Mesenchymal stem cell (in vitro differentiated cells and primary cell): ENCODE measurements around the gene ATP5ME.
"Not testable (repeated sequence)": the region's sequence is repeated elsewhere in the genome, so short reads cannot be mapped to it uniquely, and the experiment has no call there.

Source experiments
- DNase-seq: peaks from one replicate; pipeline ENCODE4 v3.0.0-alpha.2; 2013
- H2AFZ ChIP-seq: one replicate; pipeline ENCODE4 v1.6.1; 2013; ENCODE audit warnings: low read depth, mild to moderate bottlenecking, control low read depth, inconsistent platforms, low read length, moderate library complexity
- H2AK5ac ChIP-seq: 2 replicates; pipeline ENCODE4 v1.6.1; 2013; ENCODE audit warnings: low read length, moderate library complexity, mild to moderate bottlenecking, inconsistent platforms; ENCODE audit not compliant: severe bottlenecking
- H2BK120ac ChIP-seq: one replicate; pipeline ENCODE4 v1.6.1; 2013; ENCODE audit warnings: low read depth, mild to moderate bottlenecking, inconsistent platforms, low read length, moderate library complexity
- H2BK12ac ChIP-seq, 2 experiments: one replicate each; pipeline ENCODE4 v1.6.1; 2013; ENCODE audit warnings: inconsistent platforms in 2 of 2, low read length in 2 of 2, mild to moderate bottlenecking in 2 of 2, moderate library complexity in 2 of 2, control low read depth in 1 of 2
- H2BK15ac ChIP-seq: one replicate; pipeline ENCODE4 v1.6.1; 2013; ENCODE audit warnings: mild to moderate bottlenecking, low read depth, inconsistent platforms; ENCODE audit not compliant: poor library complexity, severe bottlenecking
- H2BK5ac ChIP-seq: 2 replicates; pipeline ENCODE4 v1.6.1; 2013; ENCODE audit warnings: low read depth, mild to moderate bottlenecking, low read length, control low read depth, inconsistent platforms; ENCODE audit not compliant: poor library complexity, severe bottlenecking
- H3K14ac ChIP-seq, 2 experiments: one replicate each; pipeline ENCODE4 v1.6.1; 2013; ENCODE audit warnings: inconsistent platforms in 2 of 2, low read length in 2 of 2, control low read depth in 1 of 2, mild to moderate bottlenecking in 1 of 2, moderate library complexity in 1 of 2
- H3K18ac ChIP-seq, 2 experiments: one replicate each; pipeline ENCODE4 v1.6.1; 2013; ENCODE audit warnings: inconsistent platforms in 2 of 2, low read length in 2 of 2, control low read depth in 1 of 2, low read depth in 1 of 2, mild to moderate bottlenecking in 1 of 2
- H3K23ac ChIP-seq, 2 experiments: one replicate each; pipeline ENCODE4 v1.6.1; 2013; ENCODE audit warnings: inconsistent platforms in 2 of 2, low read length in 2 of 2, mild to moderate bottlenecking in 2 of 2, moderate library complexity in 2 of 2, control low read depth in 1 of 2
- H3K27ac ChIP-seq: 2 replicates; pipeline ENCODE4 v1.5.1; 2013; ENCODE audit warnings: mild to moderate bottlenecking, moderate library complexity, low read length, control low read depth, inconsistent platforms; ENCODE audit not compliant: poor library complexity, severe bottlenecking
- H3K27me3 ChIP-seq, 2 experiments: 2 replicates each; pipeline versions ENCODE4 v1.6.1 to v1.7.0; 2013; ENCODE audit warnings: low read length in 2 of 2, mild to moderate bottlenecking in 2 of 2, moderate library complexity in 2 of 2, control low read depth in 1 of 2, inconsistent platforms in 1 of 2; ENCODE audit not compliant: control insufficient read depth in 1 of 2, insufficient read depth in 1 of 2
- H3K36me3 ChIP-seq, 2 experiments: 2 replicates each; pipeline versions ENCODE4 v1.6.1 to v1.7.0; 2013; ENCODE audit warnings: low read length in 2 of 2, control low read depth in 1 of 2, inconsistent platforms in 1 of 2, low read depth in 1 of 2, mild to moderate bottlenecking in 1 of 2; ENCODE audit not compliant: insufficient read depth in 2 of 2, control insufficient read depth in 1 of 2
- H3K4ac ChIP-seq, 2 experiments: one replicate each; pipeline ENCODE4 v1.6.1; 2013; ENCODE audit warnings: inconsistent platforms in 2 of 2, low read length in 2 of 2, mild to moderate bottlenecking in 2 of 2, moderate library complexity in 2 of 2, control low read depth in 1 of 2, low read depth in 1 of 2
- H3K4me1 ChIP-seq: 2 replicates; pipeline ENCODE4 v1.6.1; 2013; ENCODE audit warnings: low read depth, low read length, control low read depth; ENCODE audit not compliant: control insufficient read depth, insufficient read depth
- H3K4me2 ChIP-seq: 2 replicates; pipeline ENCODE4 v1.6.1; 2013; ENCODE audit warnings: low read length, mild to moderate bottlenecking, inconsistent platforms; ENCODE audit not compliant: poor library complexity, severe bottlenecking
- H3K4me3 ChIP-seq, 2 experiments: 2 replicates each; pipeline versions ENCODE4 v1.5.1 to v1.7.0; 2013; ENCODE audit warnings: low read length in 2 of 2, mild to moderate bottlenecking in 2 of 2, control low read depth in 1 of 2, low read depth in 1 of 2; ENCODE audit not compliant: insufficient read depth in 1 of 2
- H3K79me1 ChIP-seq: replicated peaks from 2 replicates; pipeline ENCODE4 v1.6.1; 2013; ENCODE audit warnings: mild to moderate bottlenecking, control low read depth, low read length, inconsistent platforms; ENCODE audit not compliant: poor library complexity, severe bottlenecking
- H3K9ac ChIP-seq: 2 replicates; pipeline ENCODE4 v1.7.0; 2013; ENCODE audit warnings: mild to moderate bottlenecking, low read length, moderate library complexity
- H3K9me3 ChIP-seq: 2 replicates; pipeline ENCODE4 v1.7.0; 2013; ENCODE audit warnings: mild to moderate bottlenecking, low read length; ENCODE audit not compliant: control insufficient read depth
- H4K8ac ChIP-seq: one replicate; pipeline ENCODE4 v1.6.1; 2013; ENCODE audit warnings: inconsistent platforms, mild to moderate bottlenecking, low read length, moderate library complexity
- H4K91ac ChIP-seq: one replicate; pipeline ENCODE4 v1.6.1; 2013; ENCODE audit warnings: mild to moderate bottlenecking, low read length, inconsistent platforms
- WGBS: methylation state at CpG from one replicate; pipeline ENCODE4 v1.1.7; 2013; ENCODE audit warnings: mixed read lengths; 5-methylcytosine and 5-hydroxymethylcytosine counted together

ATP5ME gene

DNA sequence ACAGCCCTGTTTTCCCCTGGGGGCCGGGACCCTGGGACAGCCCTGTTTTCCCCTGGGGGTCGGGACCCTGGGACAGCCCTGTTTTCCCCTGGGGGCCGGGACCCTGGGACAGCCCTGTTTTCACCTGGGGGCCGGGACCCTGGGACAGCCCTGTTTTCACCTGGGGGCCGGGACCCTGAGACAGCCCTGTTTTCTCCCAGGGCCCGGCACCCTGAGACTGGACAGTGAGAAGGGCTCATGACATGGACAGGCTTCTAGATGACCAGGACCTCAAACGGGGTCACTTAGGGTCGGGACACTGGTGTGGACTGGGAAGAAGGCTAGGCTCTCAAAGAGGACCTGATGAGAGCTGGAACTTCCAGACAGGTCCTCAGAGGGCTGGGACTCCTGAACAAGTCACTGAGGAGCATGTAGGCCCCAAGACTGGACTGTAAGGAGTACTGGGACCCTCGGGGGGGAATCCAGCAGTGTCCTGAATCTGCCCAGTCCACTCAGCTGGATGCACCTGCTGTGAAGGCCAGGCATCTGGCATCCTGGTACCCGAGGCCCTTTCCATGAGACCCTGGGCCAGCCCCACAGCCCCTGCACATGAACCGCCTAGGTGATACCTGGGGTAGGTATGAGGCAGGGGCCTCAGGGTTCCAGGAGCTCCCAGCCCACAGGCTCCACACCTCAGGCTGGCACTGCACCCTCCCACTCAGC, 34.0 kb upstream of the ATP5ME start:
- no peaks in the 10 kb centered on the region for H3K9me3 ChIP-seq
- H3K23ac ChIP-seq: no peak overlapping the region
- H3K27ac ChIP-seq: no peak overlapping the region
- H3K4ac ChIP-seq: no peak overlapping the region
- H3K27me3 ChIP-seq: peaks cover 0 to 8% of the 10 kb centered on the region in 2 experiments
- H2BK120ac ChIP-seq: no peak overlapping the region
- peaks cover 3% of the 10 kb centered on the region for H3K79me1 ChIP-seq
- no peak for DNase-seq
- H2BK5ac ChIP-seq: no peak overlapping the region
- WGBS: 98% methylated on average over 11 of the region's 11 CpGs
- peaks cover 3 to 19% of the 10 kb centered on the region in 2 experiments for H3K36me3 ChIP-seq
- H4K8ac ChIP-seq: no peak overlapping the region
- H3K4me2 ChIP-seq: peak overlapping the region; percentile 51
- no peak overlapping the region for H2BK12ac ChIP-seq
- H3K18ac ChIP-seq: no peak overlapping the region
- no peak overlapping the region for H2BK15ac ChIP-seq
- H2AK5ac ChIP-seq: no peak overlapping the region
- H4K91ac ChIP-seq: no peak overlapping the region
- no peak overlapping the region for H3K9ac ChIP-seq
- peak overlapping the region in 1 of 2 experiments; percentile 44 for H3K4me3 ChIP-seq
- H3K14ac ChIP-seq: peak overlapping the region in 1 of 2 experiments; percentile 1
- H3K4me1 ChIP-seq: peaks cover 37% of the 10 kb centered on the region
- H2AFZ ChIP-seq: no peak overlapping the region

DNA sequence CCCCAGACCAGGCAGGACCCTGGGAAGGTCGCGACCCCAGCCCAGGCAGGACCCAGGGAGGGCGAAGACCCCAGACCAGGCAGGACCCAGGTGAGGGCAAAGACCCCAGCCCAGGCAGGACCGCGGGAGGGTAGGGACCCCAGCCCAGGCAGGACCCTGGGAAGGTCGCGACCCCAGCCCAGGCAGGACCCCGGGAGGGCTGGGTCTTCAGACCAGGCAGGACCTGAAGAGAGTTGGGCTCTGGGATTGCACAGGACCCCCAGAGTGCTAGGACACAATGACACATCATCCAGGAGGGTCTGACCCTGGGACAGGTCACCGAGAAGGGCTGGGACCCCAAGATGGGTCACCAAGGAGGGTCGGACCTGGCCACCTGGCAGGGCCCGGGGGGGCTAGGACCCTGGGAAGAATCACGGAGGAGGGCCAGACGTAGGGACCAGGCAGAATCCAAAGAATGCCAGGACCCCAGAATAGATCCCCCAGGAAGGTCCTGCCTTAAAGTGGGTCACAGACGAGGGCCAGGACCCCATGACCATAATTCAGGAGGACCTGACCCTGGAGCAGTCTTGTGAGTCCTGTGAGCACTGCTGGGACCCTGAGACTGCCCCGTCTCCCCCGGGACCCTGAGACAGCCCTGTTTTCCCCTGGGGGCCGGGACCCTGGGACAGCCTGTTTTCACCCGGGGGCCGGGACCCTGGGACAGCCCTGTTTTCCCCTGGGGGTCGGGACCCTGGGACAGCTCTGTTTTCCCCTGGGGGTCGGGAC, 32.9 kb upstream of the ATP5ME start:
- H2BK5ac ChIP-seq: no peak overlapping the region
- peaks cover 3 to 16% of the 10 kb centered on the region in 2 experiments for H3K36me3 ChIP-seq
- H2AK5ac ChIP-seq: no peak overlapping the region
- peaks cover 34% of the 10 kb centered on the region for H3K4me1 ChIP-seq
- no peaks in the 10 kb centered on the region for H3K9me3 ChIP-seq
- 89% methylated on average over 21 of the region's 21 CpGs for WGBS
- no peak overlapping the region for H3K4ac ChIP-seq
- no peak for DNase-seq
- H2BK15ac ChIP-seq: no peak overlapping the region
- H3K27me3 ChIP-seq: peaks cover 0 to 15% of the 10 kb centered on the region in 2 experiments
- peak overlapping the region; percentile 89 for H3K4me2 ChIP-seq
- peak overlapping the region; percentile 90 to 91 for H3K4me3 ChIP-seq
- no peak overlapping the region for H2BK120ac ChIP-seq
- no peak overlapping the region for H3K18ac ChIP-seq
- H3K14ac ChIP-seq: peak overlapping the region in 1 of 2 experiments; percentile 96
- H3K9ac ChIP-seq: peak overlapping the region; percentile 99
- no peak overlapping the region for H4K91ac ChIP-seq
- H2AFZ ChIP-seq: no peak overlapping the region
- H3K23ac ChIP-seq: no peak overlapping the region
- peaks cover 3% of the 10 kb centered on the region for H3K79me1 ChIP-seq
- H2BK12ac ChIP-seq: no peak overlapping the region
- H3K27ac ChIP-seq: no peak overlapping the region
- no peak overlapping the region for H4K8ac ChIP-seq

DNA sequence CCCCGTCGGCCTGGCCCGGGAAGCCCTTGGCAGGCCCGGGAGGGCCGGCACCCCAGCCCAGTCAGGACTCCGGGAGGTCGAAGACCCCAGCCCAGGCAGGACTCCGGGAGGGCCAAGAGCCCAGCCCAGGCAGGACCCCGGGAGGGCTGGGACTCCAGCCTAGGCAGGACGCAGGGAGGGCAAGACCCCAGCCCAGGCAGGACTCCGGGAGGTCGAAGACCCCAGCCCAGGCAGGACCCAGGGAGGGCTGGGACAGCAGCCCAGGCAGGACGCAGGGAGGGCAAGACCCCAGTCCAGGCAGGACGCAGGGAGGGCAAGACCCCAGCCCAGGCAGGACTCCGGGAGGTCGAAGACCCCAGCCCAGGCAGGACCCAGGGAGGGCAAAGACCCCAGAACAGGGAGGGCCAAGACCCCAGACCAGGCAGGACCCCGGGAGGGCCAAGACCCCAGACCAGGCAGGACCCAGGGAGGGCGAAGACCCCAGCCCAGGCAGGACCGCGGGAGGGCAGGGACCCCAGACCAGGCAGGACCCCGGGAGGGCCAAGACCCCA, 32.1 kb upstream of the ATP5ME start:
- Histone ChIP-seq H3K4ac (peak overlapping the region; percentile 10 to 89), H3K4me2 (peak overlapping the region; percentile 68), H3K9ac (peak overlapping the region; percentile 99), H3K14ac (peak overlapping the region; percentile 92 to 95), H3K23ac (peak overlapping the region in 1 of 2 experiments; percentile 6), H3K18ac (peak overlapping the region; percentile 95 to 96), H2AK5ac (peak overlapping the region; percentile 2), H3K4me3 (peak overlapping the region; percentile 90 to 91), H3K27me3 (peaks cover 0 to 15% of the 10 kb centered on the region in 2 experiments), H4K91ac (peak overlapping the region; percentile 96), H3K4me1 (peaks cover 34% of the 10 kb centered on the region), H2BK120ac (peak overlapping the region; percentile 65), H4K8ac (peak overlapping the region; percentile 5), H3K36me3 (peaks cover 3 to 16% of the 10 kb centered on the region in 2 experiments), H2BK5ac (peak overlapping the region; percentile 88)
- DNase-seq, H2AFZ ChIP-seq, H2BK12ac ChIP-seq, H3K9me3 ChIP-seq, H3K27ac ChIP-seq, H3K79me1 ChIP-seq, H2BK15ac ChIP-seq: not testable (repeated sequence)
- WGBS: 13% methylated on average over 21 of the region's 21 CpGs
